HepG2 (cell line): ENCODE measurements around the gene EMP2. TPM values are rescaled to one million over a fixed set of nuclear protein-coding genes. Genes with fewer than 3 reads are reported as not detected.
"Not testable (repeated sequence)": the region's sequence is repeated elsewhere in the genome, so short reads cannot be mapped to it uniquely, and the experiment has no call there.

ENCODE experiments used
- ATAC-seq: fragments of 200-7000 bp; cut with Tn5 transposase; 3 replicates; pipeline ENCODE4 v1.9.1; 2020; ENCODE audit warnings: mild to moderate bottlenecking, moderate library complexity
- BruUV-seq: library from RNA; stranded (reverse); fragments of 400-500 nt; replicated peaks from 2 replicates; lab custom pipeline; 2021; lab: Mats Ljungman, UMichigan
- CTCF ChIA-PET: fragments of 300-600 bp; formaldehyde crosslinking; extraction: SDS; loops from one replicate; lab custom pipeline; 2021; ENCODE audit warnings: low total read pairs, inconsistent platforms, low intra/inter-chr PET ratio; lab: Yijun Ruan, JAX
- POLR2A ChIA-PET: fragments of 350-600 bp; sonication (Branson Sonifier 250); formaldehyde crosslinking; loops from one replicate; lab custom pipeline; 2020; ENCODE audit warnings: antibody characterized with exemption, inconsistent platforms; lab: Yijun Ruan, JAX
- DNase-seq: peaks from one replicate; pipeline ENCODE4 v3.0.0-alpha.2; 2015; ENCODE audit warnings: low spot score
- FAIRE-seq: peaks from 3 replicates; lab custom pipeline; 2011; peaks lifted over from hg19 to GRCh38; lab: Jason Lieb, UNC
- H2AFZ ChIP-seq: one replicate; pipeline ENCODE4 v1.6.1; 2011; ENCODE audit warnings: low read length, inconsistent platforms
- H3K27ac ChIP-seq: fragments of 300-600 bp; 3 replicates; pipeline ENCODE4 v1.8.0; 2011; ENCODE audit warnings: mixed run types, mild to moderate bottlenecking, mixed read lengths, low read length, inconsistent platforms; ENCODE audit not compliant: insufficient read depth; ENCODE audit errors: extremely low read length
- H3K27me3 ChIP-seq, 2 experiments: fragments of 200-600 bp in 1 of 2; 2 replicates in 1 of 2; 3 replicates in 1 of 2; pipeline versions ENCODE4 v1.6.0 to v1.8.0; 2011; ENCODE audit warnings: low read length in 2 of 2, mild to moderate bottlenecking in 2 of 2, moderate library complexity in 2 of 2, inconsistent platforms in 1 of 2; ENCODE audit not compliant: insufficient read depth in 2 of 2, control insufficient read depth in 1 of 2
- H3K36me3 ChIP-seq, 2 experiments: fragments of 200-600 bp in 1 of 2; replicated peaks in 1 of 2; 2 replicates in 1 of 2; 3 replicates in 1 of 2; pipeline versions ENCODE4 v1.5.1 to v1.8.0; 2011; ENCODE audit warnings: low read length in 2 of 2, inconsistent platforms in 1 of 2; ENCODE audit not compliant: insufficient read depth in 2 of 2, control insufficient read depth in 1 of 2
- H3K4me1 ChIP-seq: 2 replicates; pipeline ENCODE4 v1.5.1; 2012; ENCODE audit warnings: low read length, inconsistent platforms; ENCODE audit not compliant: insufficient read depth
- H3K4me2 ChIP-seq: 2 replicates; pipeline ENCODE4 v1.6.0; 2011; ENCODE audit warnings: low read depth, low read length, inconsistent platforms
- H3K4me3 ChIP-seq, 3 experiments: fragments of 200-600 bp in 1 of 3; sonication (generic), shearing (Covaris generic) in 1 of 3; replicated peaks in 1 of 3; 2 replicates each; pipeline ENCODE4 v1.5.1; 2011 to 2016; ENCODE audit warnings: low read length in 3 of 3, inconsistent platforms in 2 of 3, low read depth in 2 of 3, mild to moderate bottlenecking in 2 of 3, control low read depth in 1 of 3, mixed read lengths in 1 of 3; ENCODE audit not compliant: insufficient read depth in 1 of 3
- H3K79me2 ChIP-seq: one replicate; pipeline ENCODE4 v1.6.1; 2011; ENCODE audit warnings: low read length, inconsistent platforms; ENCODE audit not compliant: insufficient read depth
- H3K9ac ChIP-seq: 2 replicates; pipeline ENCODE4 v1.6.0; 2011; ENCODE audit warnings: mild to moderate bottlenecking, low read depth, low read length, inconsistent platforms; ENCODE audit not compliant: insufficient read depth
- H3K9me3 ChIP-seq: 2 replicates; pipeline ENCODE4 v1.5.1; 2012; ENCODE audit warnings: mild to moderate bottlenecking, low read length
- H4K20me1 ChIP-seq: 2 replicates; pipeline ENCODE4 v1.6.0; 2011; ENCODE audit warnings: inconsistent platforms, mild to moderate bottlenecking, low read length, moderate library complexity; ENCODE audit not compliant: insufficient read depth
- ARNT ChIP-seq: fragments of 450-650 bp; IDR thresholded peaks from 2 replicates; pipeline ENCODE4 v1.6.1; 2017
- TEAD3 ChIP-seq: optimal IDR thresholded peaks from 2 replicates; pipeline ENCODE3; 2016; ENCODE audit warnings: borderline replicate concordance
- ZBTB7A ChIP-seq: sonication (generic); formaldehyde crosslinking; IDR thresholded peaks from 2 replicates; pipeline ENCODE4 v1.8.0; 2022; ENCODE audit warnings: mild to moderate bottlenecking, missing genetic modification reagents
- ZFP91 ChIP-seq: sonication (generic); formaldehyde crosslinking; IDR thresholded peaks from 2 replicates; pipeline ENCODE4 v1.9.0; 2022; ENCODE audit warnings: missing genetic modification reagents, mild to moderate bottlenecking, borderline replicate concordance
- ZMYM4 ChIP-seq: sonication (generic); formaldehyde crosslinking; IDR thresholded peaks from 2 replicates; pipeline ENCODE4 v1.8.1; 2023; ENCODE audit warnings: mild to moderate bottlenecking, missing genetic modification reagents
- ZNF121 ChIP-seq: sonication (generic); formaldehyde crosslinking; IDR thresholded peaks from 2 replicates; pipeline ENCODE4 v1.5.0; 2020; ENCODE audit warnings: mild to moderate bottlenecking, missing genetic modification reagents
- ZNF33A ChIP-seq: sonication (generic); formaldehyde crosslinking; IDR thresholded peaks from 2 replicates; pipeline ENCODE4 v1.5.1; 2020; ENCODE audit warnings: missing genetic modification reagents, mild to moderate bottlenecking, moderate library complexity, borderline replicate concordance
- ZNF501 ChIP-seq: sonication (generic); formaldehyde crosslinking; IDR thresholded peaks from 2 replicates; pipeline ENCODE4 v1.5.1; 2020; ENCODE audit warnings: mild to moderate bottlenecking, moderate library complexity, missing genetic modification reagents
- WGBS: methylation state at CpG from one replicate; pipeline ENCODE4 v1.1.6; 2017; ENCODE audit warnings: low lambda C conversion rate; 5-methylcytosine and 5-hydroxymethylcytosine counted together
- in situ Hi-C: cut with HindIII; loops from 2 replicates; pipeline ENCODE4 v1.10.0; 2017; ENCODE audit warnings: low pct_unique_long_range_greater_than_20kb; ENCODE audit not compliant: extremely low pct_ligation_motif_present
- intact Hi-C: fragments of 100-400 bp; cut with micrococcal nuclease; formaldehyde crosslinking; loops from one replicate; pipeline ENCODE4 v1.10.0; 2022; ENCODE audit not compliant: unreplicated experiment
- polyA plus RNA-seq, 8 experiments: library from polyadenylated mRNA; depleted of rRNA in 3 of 8; stranded (reverse) in 7 of 8; unstranded in 1 of 8; fragments of >200 nt; fragmentation: Illumina TruSeq in 4 of 8; extraction: Trizol in 4 of 8; gene quantifications; 2 replicates each; pipeline versions ENCODE4 v1.2.1 to v1.2.3, GENCODE V29; 2011 to 2016; ENCODE audit warnings: low read depth in 4 of 8, missing spikeins in 1 of 8, mixed read lengths in 1 of 8; ENCODE audit not compliant: insufficient read depth in 1 of 8
- total RNA-seq, 5 experiments: library from RNA; depleted of rRNA; stranded (reverse); fragments of >200 nt; fragmentation: Illumina TruSeq; extraction: Trizol; gene quantifications; 2 replicates each; pipeline ENCODE4 v1.2.3, GENCODE V29; 2016; ENCODE audit warnings: low read depth in 1 of 5
- TF ChIP-seq, protein P1 (sequence below): sonication (generic); formaldehyde crosslinking; IDR thresholded peaks from 2 replicates; pipeline ENCODE4 v1.8.0; 2022; ENCODE audit warnings: mild to moderate bottlenecking, missing genetic modification reagents; ENCODE audit not compliant: insufficient replicate concordance
- TF ChIP-seq, protein P2 (sequence below): sonication (generic); formaldehyde crosslinking; IDR thresholded peaks from 2 replicates; pipeline ENCODE4 v1.5.1; 2020; ENCODE audit warnings: mild to moderate bottlenecking, missing genetic modification reagents, borderline replicate concordance

EMP2 gene
- total and polyA plus RNA-seq, 2 of the 13 experiments (the other 11 are each of a cell fraction or from before 2014, with no cell fraction given): 24.6 to 91.2 TPM

GRCh38 chr16:10622036-10622921 is 41.9 kb upstream of the EMP2 start (continued):
- TF ChIP-seq ZFP91 (peak; percentile 49; the same call in 1 of the 2 replicates), ARNT (no peak), ZMYM4 (CRISPR knock-in tag) (0 out of 2 replicates have a peak, but pooled peaks have one; percentile 23), ZBTB7A (CRISPR knock-in tag) (0 out of 2 replicates have a peak, but pooled peaks have one; percentile 11)

- H3K27ac ChIP-seq, CTCF ChIA-PET, H3K9ac ChIP-seq, in situ Hi-C loops, H3K36me3 ChIP-seq, DNase-seq, H4K20me1 ChIP-seq, H2AFZ ChIP-seq, H3K27me3 ChIP-seq, H3K79me2 ChIP-seq, ATAC-seq, BruUV-seq, intact Hi-C loops, H3K9me3 ChIP-seq: not testable (repeated sequence)
- H3K4me2 ChIP-seq: peak overlapping the region; percentile 64
- 31% methylated on average over 7 of the region's 7 CpGs for WGBS
- 0 out of 6 replicates have a peak overlapping the region, but pooled peaks of 1 of the 3 experiments have one; percentile 27 for H3K4me3 ChIP-seq
- POLR2A ChIA-PET: interaction anchor here (1.1 kb wide), 1 partner anchor 11 kb away, joined by 3 read pairs; no protein-coding TSS in a partner anchor
- H3K4me1 ChIP-seq: peaks cover 90% of the 10 kb centered on the region
- peak; percentile 46 for FAIRE-seq
- TF ChIP-seq TEAD3 (CRISPR knock-in tag) (peak; percentile 10), ZNF33A (0 out of 2 replicates have a peak, but pooled peaks have one; percentile 48), ZNF501 (CRISPR knock-in tag) (0 out of 2 replicates have a peak, but pooled peaks have one; percentile 33), ZNF121 (CRISPR knock-in tag) (peak; percentile 36; the same call in 1 of the 2 replicates)
- TF ChIP-seq, protein P1, sequence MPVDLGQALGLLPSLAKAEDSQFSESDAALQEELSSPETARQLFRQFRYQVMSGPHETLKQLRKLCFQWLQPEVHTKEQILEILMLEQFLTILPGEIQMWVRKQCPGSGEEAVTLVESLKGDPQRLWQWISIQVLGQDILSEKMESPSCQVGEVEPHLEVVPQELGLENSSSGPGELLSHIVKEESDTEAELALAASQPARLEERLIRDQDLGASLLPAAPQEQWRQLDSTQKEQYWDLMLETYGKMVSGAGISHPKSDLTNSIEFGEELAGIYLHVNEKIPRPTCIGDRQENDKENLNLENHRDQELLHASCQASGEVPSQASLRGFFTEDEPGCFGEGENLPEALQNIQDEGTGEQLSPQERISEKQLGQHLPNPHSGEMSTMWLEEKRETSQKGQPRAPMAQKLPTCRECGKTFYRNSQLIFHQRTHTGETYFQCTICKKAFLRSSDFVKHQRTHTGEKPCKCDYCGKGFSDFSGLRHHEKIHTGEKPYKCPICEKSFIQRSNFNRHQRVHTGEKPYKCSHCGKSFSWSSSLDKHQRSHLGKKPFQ: peak; percentile 87
- TF ChIP-seq, protein P2, sequence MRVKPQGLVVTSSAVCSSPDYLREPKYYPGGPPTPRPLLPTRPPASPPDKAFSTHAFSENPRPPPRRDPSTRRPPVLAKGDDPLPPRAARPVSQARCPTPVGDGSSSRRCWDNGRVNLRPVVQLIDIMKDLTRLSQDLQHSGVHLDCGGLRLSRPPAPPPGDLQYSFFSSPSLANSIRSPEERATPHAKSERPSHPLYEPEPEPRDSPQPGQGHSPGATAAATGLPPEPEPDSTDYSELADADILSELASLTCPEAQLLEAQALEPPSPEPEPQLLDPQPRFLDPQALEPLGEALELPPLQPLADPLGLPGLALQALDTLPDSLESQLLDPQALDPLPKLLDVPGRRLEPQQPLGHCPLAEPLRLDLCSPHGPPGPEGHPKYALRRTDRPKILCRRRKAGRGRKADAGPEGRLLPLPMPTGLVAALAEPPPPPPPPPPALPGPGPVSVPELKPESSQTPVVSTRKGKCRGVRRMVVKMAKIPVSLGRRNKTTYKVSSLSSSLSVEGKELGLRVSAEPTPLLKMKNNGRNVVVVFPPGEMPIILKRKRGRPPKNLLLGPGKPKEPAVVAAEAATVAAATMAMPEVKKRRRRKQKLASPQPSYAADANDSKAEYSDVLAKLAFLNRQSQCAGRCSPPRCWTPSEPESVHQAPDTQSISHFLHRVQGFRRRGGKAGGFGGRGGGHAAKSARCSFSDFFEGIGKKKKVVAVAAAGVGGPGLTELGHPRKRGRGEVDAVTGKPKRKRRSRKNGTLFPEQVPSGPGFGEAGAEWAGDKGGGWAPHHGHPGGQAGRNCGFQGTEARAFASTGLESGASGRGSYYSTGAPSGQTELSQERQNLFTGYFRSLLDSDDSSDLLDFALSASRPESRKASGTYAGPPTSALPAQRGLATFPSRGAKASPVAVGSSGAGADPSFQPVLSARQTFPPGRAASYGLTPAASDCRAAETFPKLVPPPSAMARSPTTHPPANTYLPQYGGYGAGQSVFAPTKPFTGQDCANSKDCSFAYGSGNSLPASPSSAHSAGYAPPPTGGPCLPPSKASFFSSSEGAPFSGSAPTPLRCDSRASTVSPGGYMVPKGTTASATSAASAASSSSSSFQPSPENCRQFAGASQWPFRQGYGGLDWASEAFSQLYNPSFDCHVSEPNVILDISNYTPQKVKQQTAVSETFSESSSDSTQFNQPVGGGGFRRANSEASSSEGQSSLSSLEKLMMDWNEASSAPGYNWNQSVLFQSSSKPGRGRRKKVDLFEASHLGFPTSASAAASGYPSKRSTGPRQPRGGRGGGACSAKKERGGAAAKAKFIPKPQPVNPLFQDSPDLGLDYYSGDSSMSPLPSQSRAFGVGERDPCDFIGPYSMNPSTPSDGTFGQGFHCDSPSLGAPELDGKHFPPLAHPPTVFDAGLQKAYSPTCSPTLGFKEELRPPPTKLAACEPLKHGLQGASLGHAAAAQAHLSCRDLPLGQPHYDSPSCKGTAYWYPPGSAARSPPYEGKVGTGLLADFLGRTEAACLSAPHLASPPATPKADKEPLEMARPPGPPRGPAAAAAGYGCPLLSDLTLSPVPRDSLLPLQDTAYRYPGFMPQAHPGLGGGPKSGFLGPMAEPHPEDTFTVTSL (CRISPR knock-in tag): 0 out of 2 replicates have a peak, but pooled peaks have one; percentile 41
Observed at GRCh38 chr16:10621216-10621949, 41.0 kb upstream of the EMP2 start.
